GM21526 (cell line): ENCODE measurements around the gene PAXX.

ENCODE experiments used
- ATAC-seq: cut with Tn5 transposase; IDR thresholded peaks from one replicate; pipeline ENCODE4 v1.9.1; 2021; ENCODE audit warnings: moderate library complexity; ENCODE audit not compliant: unreplicated experiment, low FRiP score

Gene PAXX

DNA sequence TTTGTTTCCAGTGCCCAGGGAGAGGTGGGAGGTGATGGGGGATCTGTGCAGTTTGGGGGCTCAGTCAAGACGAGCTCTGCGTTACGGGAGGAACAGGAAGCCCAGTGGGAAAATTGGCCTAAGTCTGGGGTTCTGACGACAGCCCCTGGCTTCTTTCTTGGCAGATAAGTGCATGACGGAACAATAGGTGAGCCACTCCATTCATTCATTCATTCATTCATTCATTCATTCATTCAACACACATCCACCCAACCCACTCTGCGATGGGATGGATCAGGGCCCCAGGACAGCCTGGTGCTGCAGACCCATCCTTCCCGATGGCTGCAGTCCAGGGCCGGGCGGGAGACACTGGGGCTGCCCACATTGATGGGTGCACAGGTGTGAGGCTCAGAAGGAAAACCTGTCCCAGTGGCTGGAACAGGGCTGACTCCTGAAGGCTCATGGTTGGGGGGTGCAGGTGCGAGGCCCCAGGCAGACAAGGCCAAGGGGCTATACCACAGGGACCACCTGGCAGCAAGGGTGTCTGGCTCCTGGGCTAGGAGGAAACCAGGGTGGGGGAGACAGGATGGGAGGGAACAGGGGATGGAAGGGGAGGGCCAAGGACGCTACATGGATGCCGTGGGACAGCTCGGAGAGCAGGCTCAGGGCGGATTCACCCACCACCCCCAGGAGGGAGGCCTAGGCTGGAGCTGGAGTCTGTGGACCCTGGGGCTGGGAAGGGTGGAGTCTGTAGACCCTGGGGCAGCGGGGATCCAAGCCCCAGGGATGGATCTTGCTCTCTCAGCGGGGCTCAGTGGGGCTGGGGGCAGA is 11.3 kb upstream of the PAXX start:
- ATAC-seq = no peak

GRCh38 chr9:136981588-136982231 is 10.5 kb upstream of the PAXX start:
- no peak for ATAC-seq

DNA sequence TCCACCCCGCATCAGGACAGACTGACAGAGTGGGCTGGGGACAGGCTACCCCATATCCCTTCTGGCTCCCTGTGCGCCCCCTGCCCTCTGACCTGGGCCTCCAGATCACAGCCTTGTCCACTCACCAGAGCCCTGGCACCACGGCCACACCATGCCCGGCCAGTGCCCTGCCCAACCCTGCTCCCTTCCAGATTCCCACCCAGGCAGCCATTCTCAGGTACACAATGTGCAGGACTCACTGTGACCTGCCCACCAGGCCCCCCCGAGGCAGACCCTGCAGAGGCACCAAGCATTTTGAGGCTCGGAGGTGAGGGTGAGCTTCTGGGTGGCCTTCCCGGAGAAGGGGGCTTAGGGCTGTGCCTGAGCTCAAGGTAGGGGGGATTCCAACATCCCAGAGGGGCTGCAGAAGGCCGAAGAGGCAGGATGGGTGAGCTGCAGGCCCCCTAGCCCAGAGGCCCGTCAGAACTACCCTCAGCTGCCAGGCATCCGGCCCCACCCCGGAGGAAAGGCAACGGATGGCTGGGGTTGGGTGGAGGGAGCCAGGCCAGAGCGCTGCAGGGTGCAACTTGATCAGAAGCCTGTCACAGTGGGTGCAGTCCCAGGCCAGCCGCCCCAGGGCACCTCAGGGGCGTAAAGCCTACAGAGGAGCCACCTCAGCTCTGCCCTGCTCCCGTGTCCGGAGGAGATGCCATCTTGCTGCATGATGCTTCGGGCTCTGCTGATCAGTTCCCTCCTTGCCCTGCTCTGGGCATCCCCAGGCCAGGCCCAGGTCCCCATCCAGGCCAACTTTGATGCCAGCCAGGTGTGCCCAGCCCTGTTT is 9.8 kb upstream of the PAXX start, which contains the start of gene LCNL1:
Gene LCNL1, plus strand, starts transcription at position 762 of the 820 bp plus-strand sequence. CDS start 594 bp downstream, outside the sequence.
- no peak for ATAC-seq

DNA sequence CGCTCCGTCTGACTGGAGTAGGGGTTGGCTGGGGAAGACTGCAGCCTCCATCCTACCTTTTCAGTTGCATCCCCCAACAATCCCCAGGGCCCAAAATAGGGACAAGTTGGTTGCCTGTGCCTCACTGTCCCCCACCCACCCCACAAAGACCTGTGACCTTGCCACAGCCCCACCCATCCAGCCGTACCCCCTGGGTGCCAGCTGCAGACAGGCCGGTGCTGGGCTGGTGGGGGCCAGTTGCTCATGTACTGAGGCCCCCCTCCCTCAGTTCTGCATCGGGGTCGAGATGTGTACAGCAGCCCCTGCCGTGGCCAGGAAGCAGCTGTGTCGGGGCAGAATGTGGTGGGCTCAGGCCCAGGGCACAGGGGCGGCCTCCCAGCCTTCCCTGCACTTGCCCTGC is 9.1 kb upstream of the PAXX start:
- ATAC-seq = no peak

DNA sequence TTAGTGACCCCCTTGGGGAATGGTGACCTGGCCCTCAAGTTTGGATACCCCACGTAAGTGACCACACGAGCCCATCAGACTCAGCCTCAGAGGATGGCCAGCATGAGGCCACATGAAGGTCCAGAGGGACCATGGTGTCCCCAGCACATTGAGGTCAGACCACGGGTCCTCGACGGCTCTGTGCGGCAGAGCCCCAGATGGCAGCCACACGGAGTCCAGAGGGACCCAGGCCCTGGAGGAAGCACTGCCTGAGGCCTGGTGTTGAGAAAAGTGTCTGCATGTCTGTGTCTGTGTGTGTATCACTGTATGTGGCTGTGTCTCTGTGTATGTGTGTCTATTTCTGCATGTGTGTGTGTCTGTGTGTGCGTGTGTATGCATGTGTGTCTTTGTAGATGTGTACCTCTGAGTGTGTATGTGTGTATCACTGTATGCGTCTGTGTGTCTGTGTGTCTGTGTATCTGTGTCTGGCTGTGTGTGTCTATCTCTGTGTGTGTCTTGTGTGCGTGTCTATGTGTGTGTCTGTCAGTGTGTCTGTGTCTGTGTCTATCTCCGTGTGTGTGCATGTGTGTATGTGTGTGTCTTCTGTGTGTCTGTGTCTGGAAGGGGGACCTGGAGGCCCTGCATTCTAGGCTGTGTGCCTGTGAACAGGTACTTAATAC is 8.4 kb upstream of the PAXX start:
- no peak for ATAC-seq

GRCh38 chr9:136984464-136985026 is 7.7 kb upstream of the PAXX start:
- no peak for ATAC-seq

DNA sequence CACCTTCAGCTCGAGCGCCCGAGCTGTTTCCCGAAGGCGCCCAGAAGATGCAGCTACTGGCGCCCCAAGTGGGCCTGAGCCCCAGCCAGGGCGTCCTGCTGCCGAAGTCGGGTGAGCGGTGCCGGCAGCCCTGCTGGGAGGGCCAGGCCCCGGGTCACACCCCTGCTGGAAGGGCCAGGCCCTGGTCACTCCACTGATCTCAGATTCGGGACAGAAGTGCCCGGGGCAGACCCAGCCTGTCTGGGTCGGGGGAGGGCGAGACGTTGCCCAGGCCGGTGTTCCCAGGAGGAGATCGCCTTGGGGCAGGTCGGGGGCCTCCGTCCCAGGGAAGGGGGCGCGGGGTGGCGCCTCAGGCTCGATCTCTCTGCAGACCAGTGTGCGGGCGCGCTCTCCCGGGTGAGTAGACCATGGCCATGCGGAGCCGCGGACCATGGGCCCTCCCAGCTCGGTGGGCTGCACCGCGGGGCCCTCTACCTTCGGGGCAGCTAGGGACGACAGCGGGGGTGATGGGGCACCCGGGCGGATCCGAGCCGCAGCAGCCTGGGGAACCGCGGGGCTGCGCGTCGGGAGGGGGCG is 7.1 kb upstream of the PAXX start:
- ATAC-seq = no peak

DNA sequence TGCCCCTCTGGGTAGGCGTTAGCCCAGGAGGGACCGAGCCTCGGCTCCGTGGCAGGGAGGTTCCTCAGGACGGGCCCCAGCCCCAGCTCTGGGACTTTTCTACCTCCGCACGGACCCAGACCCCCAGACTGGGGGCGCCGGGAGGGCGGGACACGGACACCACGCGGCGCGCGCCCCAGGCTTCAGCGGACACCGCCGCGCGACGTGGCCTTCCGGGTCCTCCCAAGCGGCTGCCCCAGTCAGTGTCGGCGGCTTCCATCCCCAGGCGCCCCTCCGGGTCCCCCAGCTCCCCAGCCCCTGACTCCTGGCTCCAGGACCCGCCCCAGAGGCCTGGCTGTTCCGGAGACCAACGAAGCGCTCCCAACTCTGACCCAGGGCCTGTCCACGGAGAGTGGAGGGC is 6.4 kb upstream of the PAXX start:
- no peak for ATAC-seq

DNA sequence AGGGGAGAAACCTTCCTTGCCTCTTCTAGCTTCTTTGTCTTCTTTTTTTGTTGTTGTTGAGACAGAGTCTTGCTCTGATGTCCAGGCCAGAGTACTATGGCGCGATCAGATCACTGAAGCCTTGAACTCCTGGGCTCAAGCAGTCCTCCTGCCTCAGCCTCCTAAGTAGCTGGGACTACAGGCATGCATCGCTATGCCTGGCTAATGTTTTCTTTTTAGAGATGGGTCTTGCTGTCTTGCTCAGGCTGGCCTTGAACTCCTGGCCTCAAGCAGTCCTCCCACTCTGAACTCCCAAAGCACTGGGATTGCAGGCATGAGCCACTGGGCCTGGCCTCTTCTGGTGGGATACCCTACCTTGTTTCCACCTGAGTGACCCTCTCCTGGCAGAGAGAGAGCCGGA is 3.4 kb upstream of the PAXX start:
- ATAC-seq = no peak

DNA sequence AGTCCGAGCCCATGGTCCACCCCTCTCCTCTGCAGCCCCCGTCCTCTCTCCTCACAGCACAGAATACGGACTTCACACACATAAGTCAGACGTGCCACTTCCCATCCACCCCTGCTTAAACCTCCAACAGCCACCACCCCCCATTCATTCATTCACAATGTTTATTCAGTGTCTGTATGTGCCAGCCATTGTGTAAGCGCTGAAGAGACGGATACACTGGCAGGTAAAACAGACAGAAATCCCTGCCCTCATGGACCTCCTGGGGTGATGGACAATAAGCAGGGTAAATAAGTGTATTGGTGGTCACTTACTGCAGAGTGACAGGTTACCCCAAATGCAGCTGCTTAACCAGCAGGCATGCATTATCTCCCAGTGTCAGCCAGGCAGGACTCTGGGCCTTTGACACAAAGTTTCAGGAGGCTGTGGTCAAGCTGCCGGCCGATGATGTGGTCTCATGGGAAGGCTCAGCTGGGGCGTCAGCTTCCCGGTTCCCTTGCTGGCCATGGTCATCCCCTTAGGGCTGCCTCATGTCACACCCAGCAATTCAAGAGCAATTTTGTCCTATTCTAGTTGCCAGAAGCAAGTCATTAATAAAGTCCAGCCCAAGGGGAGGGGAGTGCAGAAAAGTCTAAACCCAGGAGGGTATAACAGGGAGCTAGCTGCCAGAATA is 1.8 kb upstream of the PAXX start:
- ATAC-seq = no peak

DNA sequence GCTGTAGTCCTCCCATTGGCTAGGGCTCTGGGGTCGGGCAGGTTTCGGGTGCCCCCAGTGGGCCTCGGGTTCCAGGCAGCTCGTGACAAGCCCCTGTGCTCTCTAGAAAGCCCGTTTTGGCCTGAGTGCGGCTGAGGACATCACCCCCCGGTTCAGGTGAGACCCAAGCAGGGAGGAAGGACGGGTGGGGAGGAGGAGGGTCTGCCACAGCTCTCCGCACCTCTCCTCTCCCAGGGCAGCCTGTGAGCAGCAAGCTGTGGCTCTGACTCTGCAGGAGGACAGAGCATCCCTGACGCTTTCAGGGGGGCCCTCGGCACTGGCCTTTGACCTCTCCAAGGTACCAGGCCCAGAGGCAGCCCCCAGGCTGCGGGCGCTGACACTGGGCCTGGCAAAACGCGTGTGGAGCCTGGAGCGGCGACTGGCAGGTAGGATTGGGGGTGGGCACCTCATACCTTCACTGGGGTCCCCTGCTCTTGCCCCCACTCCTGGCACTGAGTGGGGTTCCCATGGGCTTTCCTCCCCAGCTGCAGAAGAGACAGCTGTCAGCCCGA is 672 bp downstream of the PAXX start:
- no peak for ATAC-seq

DNA sequence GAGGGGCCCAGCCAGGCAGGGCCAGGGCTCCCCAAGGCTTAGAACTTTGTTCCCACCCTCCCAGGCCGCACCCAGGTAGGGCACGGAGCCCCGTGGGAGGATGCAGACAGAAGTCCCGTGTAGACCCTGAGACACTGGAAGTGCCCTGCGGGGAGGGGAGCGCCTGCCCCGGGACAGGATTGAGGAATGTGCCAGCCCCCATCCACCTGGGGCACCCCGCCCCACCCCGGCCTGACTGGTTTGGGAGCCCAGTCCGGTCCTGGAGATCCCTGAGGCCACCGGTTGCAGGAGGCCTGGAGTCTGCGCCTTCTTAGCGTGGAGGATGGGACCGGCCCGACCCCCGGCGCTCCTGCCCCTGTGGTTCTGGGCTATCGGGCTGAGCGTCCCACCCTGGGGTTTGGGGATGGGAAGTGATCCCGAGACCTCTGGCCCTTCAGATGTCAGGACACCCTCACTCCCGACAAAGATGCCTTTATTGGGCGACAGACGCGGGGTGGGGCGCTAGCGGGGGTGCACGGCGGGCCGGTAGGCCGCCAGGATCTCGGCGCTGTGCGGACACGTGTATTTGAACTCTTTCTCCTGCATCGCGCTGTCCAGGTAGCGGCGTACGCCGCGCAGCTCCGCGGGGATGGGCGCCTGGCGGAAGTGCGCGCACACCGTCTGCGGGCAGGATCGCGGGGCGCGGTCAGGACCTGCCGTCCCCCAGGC is 2.1 kb downstream of the PAXX start:
- no peak for ATAC-seq

DNA sequence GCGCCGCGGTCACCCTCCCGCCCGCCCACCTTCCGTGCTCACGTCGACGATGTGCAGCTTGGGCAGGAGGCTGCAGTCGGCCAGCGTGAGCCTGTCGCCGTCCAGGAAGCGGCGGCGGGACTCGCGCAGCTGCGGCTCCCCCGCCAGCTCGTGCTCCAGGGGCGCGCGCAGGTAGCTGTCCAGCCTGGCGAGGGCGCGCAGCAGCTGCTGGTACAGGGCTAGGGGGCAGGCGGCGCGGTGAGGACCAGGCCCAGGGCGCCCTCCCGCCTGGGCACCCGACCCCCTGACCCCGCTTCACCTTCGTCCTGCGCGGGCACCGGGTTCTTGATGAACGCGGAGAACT is 2.6 kb downstream of the PAXX start:
- ATAC-seq = no peak

GRCh38 chr9:136995362-136995761 is 3.1 kb downstream of the PAXX start:
- no peak for ATAC-seq

GRCh38 chr9:136995772-136996311 is 3.6 kb downstream of the PAXX start:
- no peak for ATAC-seq

DNA sequence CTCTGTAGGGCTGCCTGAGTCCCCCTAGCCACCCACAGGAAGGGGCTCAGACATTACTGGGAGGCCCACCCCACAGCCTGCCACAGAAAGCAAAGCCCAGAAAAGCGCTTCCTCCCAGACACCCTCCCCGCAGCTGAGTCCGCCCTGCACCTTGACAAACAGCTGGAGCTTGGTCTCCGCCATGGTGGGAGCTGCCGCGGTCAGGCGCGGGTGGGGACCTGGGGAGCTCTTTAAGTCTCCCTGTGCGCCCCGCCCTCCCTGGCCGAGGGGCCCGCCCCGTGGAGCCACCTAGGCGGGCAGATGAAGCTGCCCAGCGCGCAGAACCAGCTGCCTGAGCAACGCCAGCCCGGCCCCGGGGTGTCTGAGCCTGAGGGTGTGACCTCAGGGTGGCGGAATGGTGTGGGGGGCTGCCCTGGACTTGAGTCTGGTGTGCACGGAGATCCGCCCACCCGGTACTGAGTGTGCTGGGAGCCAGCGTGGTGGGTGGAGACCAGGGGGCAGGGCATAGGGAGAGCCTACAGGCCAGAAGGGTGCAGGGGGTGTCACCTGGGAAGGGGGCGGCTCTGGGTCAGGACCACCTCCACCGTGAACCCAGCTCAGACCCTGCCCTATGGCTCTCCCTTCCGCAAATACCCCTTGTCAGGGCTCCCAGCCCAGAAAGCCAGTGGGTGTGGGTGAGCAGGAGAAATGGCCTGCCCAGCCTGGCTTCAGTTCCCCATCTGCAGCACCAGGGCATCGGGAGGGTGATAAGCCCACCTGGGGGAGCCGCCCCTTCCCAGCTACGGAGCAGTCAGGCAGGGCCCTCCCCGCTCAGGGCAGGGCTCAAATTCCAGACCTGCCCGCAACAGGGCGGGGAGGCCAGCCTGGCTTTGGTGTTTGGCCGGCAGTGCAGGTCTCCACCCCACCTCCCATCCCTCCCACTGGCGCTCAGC is 4.4 kb downstream of the PAXX start, which contains the start of gene CLIC3:
Gene CLIC3, minus strand, starts transcription at position 208 of the 932 bp plus-strand sequence. Its CDS starts 25 bp downstream, at position 183.
- no peak for ATAC-seq

- no peak for ATAC-seq
Measured at GRCh38 chr9:136997371-136997770, 5.1 kb downstream of the PAXX start.
